Measurements from ENCODE around the gene JOSD1.

DNA sequence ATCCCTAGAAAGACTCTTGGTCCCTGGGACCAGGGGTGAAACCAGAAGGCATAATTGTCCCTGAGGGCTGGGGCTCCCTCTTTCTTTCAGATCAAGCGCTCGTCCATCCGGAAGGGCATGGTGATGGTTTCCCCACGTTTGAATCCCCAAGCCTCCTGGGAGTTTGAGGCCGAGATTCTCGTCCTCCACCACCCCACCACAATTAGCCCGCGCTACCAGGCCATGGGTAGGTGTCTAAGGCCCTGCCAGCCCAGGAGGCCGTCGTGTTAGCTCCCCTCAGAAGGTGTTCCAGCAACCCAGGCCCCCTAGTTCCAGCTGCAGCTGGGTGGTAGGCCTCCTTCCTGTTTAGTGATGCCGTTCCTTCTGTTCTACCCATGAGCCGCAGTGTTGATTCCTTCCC lies 26.4 kb upstream of the JOSD1 start:
- TF ChIP-seq, protein P1, sequence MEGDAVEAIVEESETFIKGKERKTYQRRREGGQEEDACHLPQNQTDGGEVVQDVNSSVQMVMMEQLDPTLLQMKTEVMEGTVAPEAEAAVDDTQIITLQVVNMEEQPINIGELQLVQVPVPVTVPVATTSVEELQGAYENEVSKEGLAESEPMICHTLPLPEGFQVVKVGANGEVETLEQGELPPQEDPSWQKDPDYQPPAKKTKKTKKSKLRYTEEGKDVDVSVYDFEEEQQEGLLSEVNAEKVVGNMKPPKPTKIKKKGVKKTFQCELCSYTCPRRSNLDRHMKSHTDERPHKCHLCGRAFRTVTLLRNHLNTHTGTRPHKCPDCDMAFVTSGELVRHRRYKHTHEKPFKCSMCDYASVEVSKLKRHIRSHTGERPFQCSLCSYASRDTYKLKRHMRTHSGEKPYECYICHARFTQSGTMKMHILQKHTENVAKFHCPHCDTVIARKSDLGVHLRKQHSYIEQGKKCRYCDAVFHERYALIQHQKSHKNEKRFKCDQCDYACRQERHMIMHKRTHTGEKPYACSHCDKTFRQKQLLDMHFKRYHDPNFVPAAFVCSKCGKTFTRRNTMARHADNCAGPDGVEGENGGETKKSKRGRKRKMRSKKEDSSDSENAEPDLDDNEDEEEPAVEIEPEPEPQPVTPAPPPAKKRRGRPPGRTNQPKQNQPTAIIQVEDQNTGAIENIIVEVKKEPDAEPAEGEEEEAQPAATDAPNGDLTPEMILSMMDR (IDR thresholded peaks at IDR 0.05; ENCODE audit: extremely low read depth in 1 of 2, insufficient read depth in 1 of 2, low read depth in 1 of 2, low read length in 2 of 2) = no peak
- TF ChIP-seq POLR2A (IDR thresholded peaks at IDR 0.05; ENCODE audit: low read depth, low read length) (no peak), EZH2 (IDR thresholded peaks at IDR 0.05; ENCODE audit: borderline replicate concordance, low read depth, low read length, severe bottlenecking) (no peak)
